Measurements from ENCODE around the gene HSD11B2.

HSD11B2 gene

GRCh38 chr16:67451704-67452435 lies 20.9 kb downstream of the HSD11B2 start:
- WGBS (ENCODE audit: extremely low coverage, insufficient coverage, insufficient read length), result no CpG with 5 or more reads among the region's 2 CpGs
- DNase-seq, result no peak
- Histone ChIP-seq H3K27me3 (ENCODE audit: insufficient read depth, low read length) (no peaks in the 10 kb centered on the region), H3K4me2 (ENCODE audit: low read length) (no peak overlapping the region), H3K23ac (ENCODE audit: low read length) (no peak overlapping the region), H3K79me2 (ENCODE audit: control insufficient read depth, insufficient read depth, low read length, poor library complexity) (no peaks in the 10 kb centered on the region), H4K12ac (ENCODE audit: low read depth, low read length) (no peak overlapping the region), H3K4me1 (ENCODE audit: control insufficient read depth in 1 of 2, insufficient read depth in 2 of 2, low read length in 2 of 2) (peaks cover 2 to 5% of the 10 kb centered on the region in 2 experiments), H3K18ac (ENCODE audit: low read length) (no peak overlapping the region), H3K9me3 (ENCODE audit: insufficient read depth, low read depth, low read length) (no peaks in the 10 kb centered on the region), H3K36me3 (ENCODE audit: control insufficient read depth in 1 of 2, insufficient read depth in 2 of 2, low read length in 2 of 2) (peaks cover 39 to 46% of the 10 kb centered on the region in 2 experiments), H3K79me1 (ENCODE audit: low read length) (no peaks in the 10 kb centered on the region), H3K4me3 (ENCODE audit: low read depth, low read length) (no peak overlapping the region), H2BK12ac (ENCODE audit: low read length) (no peak overlapping the region), H4K8ac (ENCODE audit: low read depth, low read length) (no peak overlapping the region), H2BK5ac (ENCODE audit: low read depth, low read length, poor library complexity) (no peak overlapping the region), H2BK120ac (ENCODE audit: insufficient read depth, low read length, poor library complexity) (no peak overlapping the region), H4K91ac (ENCODE audit: low read depth, low read length) (no peak overlapping the region), H3K4ac (ENCODE audit: low read depth, low read length) (no peak overlapping the region), H3K9ac (ENCODE audit: low read length) (no peak overlapping the region), H3K27ac (ENCODE audit: low read depth, low read length) (no peak overlapping the region), H2AFZ (ENCODE audit: insufficient read depth, low read length, poor library complexity) (no peak overlapping the region), H3K14ac (ENCODE audit: low read length) (no peak overlapping the region), H2AK5ac (ENCODE audit: low read length) (no peak overlapping the region)

GRCh38 chr16:67454104-67454503 lies 23.2 kb downstream of the HSD11B2 start:
- H2AK5ac ChIP-seq (ENCODE audit: low read length), result no peak overlapping the region
- WGBS (ENCODE audit: extremely low coverage, insufficient coverage, insufficient read length), result no CpG with 5 or more reads among the region's 5 CpGs
- H3K4ac ChIP-seq (ENCODE audit: low read depth, low read length), result no peak overlapping the region
- no peak overlapping the region for H3K4me2 ChIP-seq (ENCODE audit: low read length)
- H4K12ac ChIP-seq (ENCODE audit: low read depth, low read length), result no peak overlapping the region
- no peaks in the 10 kb centered on the region for H3K79me1 ChIP-seq (ENCODE audit: low read length)
- H4K91ac ChIP-seq (ENCODE audit: low read depth, low read length), result no peak overlapping the region
- H3K27me3 ChIP-seq (ENCODE audit: insufficient read depth, low read length), result no peaks in the 10 kb centered on the region
- peaks cover 2 to 5% of the 10 kb centered on the region in 2 experiments for H3K4me1 ChIP-seq (ENCODE audit: control insufficient read depth in 1 of 2, insufficient read depth in 2 of 2, low read length in 2 of 2)
- no peaks in the 10 kb centered on the region for H3K79me2 ChIP-seq (ENCODE audit: control insufficient read depth, insufficient read depth, low read length, poor library complexity)
- no peak overlapping the region for H2BK12ac ChIP-seq (ENCODE audit: low read length)
- no peak overlapping the region for H3K9ac ChIP-seq (ENCODE audit: low read length)
- H2AFZ ChIP-seq (ENCODE audit: insufficient read depth, low read length, poor library complexity), result no peak overlapping the region
- peaks cover 32 to 35% of the 10 kb centered on the region in 2 experiments for H3K36me3 ChIP-seq (ENCODE audit: control insufficient read depth in 1 of 2, insufficient read depth in 2 of 2, low read length in 2 of 2)
- H3K14ac ChIP-seq (ENCODE audit: low read length), result no peak overlapping the region
- H3K4me3 ChIP-seq (ENCODE audit: low read depth, low read length), result no peak overlapping the region
- no peak overlapping the region for H3K18ac ChIP-seq (ENCODE audit: low read length)
- no peak overlapping the region for H4K8ac ChIP-seq (ENCODE audit: low read depth, low read length)
- H2BK120ac ChIP-seq (ENCODE audit: insufficient read depth, low read length, poor library complexity), result no peak overlapping the region
- H2BK5ac ChIP-seq (ENCODE audit: low read depth, low read length, poor library complexity), result no peak overlapping the region
- H3K23ac ChIP-seq (ENCODE audit: low read length), result no peak overlapping the region
- no peak overlapping the region for H3K27ac ChIP-seq (ENCODE audit: low read depth, low read length)
- no peaks in the 10 kb centered on the region for H3K9me3 ChIP-seq (ENCODE audit: insufficient read depth, low read depth, low read length)
- no peak for DNase-seq

- Histone ChIP-seq H4K91ac (ENCODE audit: low read depth, low read length) (no peak overlapping the region), H3K9me3 (ENCODE audit: insufficient read depth, low read depth, low read length) (no peaks in the 10 kb centered on the region), H3K27ac (ENCODE audit: low read depth, low read length) (no peak overlapping the region), H3K27me3 (ENCODE audit: insufficient read depth, low read length) (no peaks in the 10 kb centered on the region), H3K14ac (ENCODE audit: low read length) (no peak overlapping the region), H3K4me1 (ENCODE audit: control insufficient read depth in 1 of 2, insufficient read depth in 2 of 2, low read length in 2 of 2) (peaks cover 2 to 5% of the 10 kb centered on the region in 2 experiments), H3K36me3 (ENCODE audit: control insufficient read depth in 1 of 2, insufficient read depth in 2 of 2, low read length in 2 of 2) (peaks cover 32 to 37% of the 10 kb centered on the region in 2 experiments), H3K4me3 (ENCODE audit: low read depth, low read length) (no peak overlapping the region), H4K8ac (ENCODE audit: low read depth, low read length) (no peak overlapping the region), H3K4me2 (ENCODE audit: low read length) (no peak overlapping the region), H3K79me2 (ENCODE audit: control insufficient read depth, insufficient read depth, low read length, poor library complexity) (no peaks in the 10 kb centered on the region), H3K18ac (ENCODE audit: low read length) (no peak overlapping the region), H3K23ac (ENCODE audit: low read length) (no peak overlapping the region), H4K12ac (ENCODE audit: low read depth, low read length) (no peak overlapping the region), H3K4ac (ENCODE audit: low read depth, low read length) (no peak overlapping the region), H2BK5ac (ENCODE audit: low read depth, low read length, poor library complexity) (no peak overlapping the region), H2AK5ac (ENCODE audit: low read length) (no peak overlapping the region), H2AFZ (ENCODE audit: insufficient read depth, low read length, poor library complexity) (no peak overlapping the region), H2BK12ac (ENCODE audit: low read length) (no peak overlapping the region), H2BK120ac (ENCODE audit: insufficient read depth, low read length, poor library complexity) (no peak overlapping the region), H3K79me1 (ENCODE audit: low read length) (no peaks in the 10 kb centered on the region), H3K9ac (ENCODE audit: low read length) (no peak overlapping the region)
- no peak for DNase-seq
- no CpG with 5 or more reads among the region's 6 CpGs for WGBS (ENCODE audit: extremely low coverage, insufficient coverage, insufficient read length)
Measured at GRCh38 chr16:67454852-67455251, 23.9 kb downstream of the HSD11B2 start.

GRCh38 chr16:67456391-67457081 lies 25.6 kb downstream of the HSD11B2 start:
- no peak overlapping the region for H3K27ac ChIP-seq (ENCODE audit: low read depth, low read length)
- no peaks in the 10 kb centered on the region for H3K9me3 ChIP-seq (ENCODE audit: insufficient read depth, low read depth, low read length)
- no peak overlapping the region for H4K8ac ChIP-seq (ENCODE audit: low read depth, low read length)
- no peak overlapping the region for H3K9ac ChIP-seq (ENCODE audit: low read length)
- no peak overlapping the region for H2AK5ac ChIP-seq (ENCODE audit: low read length)
- peaks cover 2 to 5% of the 10 kb centered on the region in 2 experiments for H3K4me1 ChIP-seq (ENCODE audit: control insufficient read depth in 1 of 2, insufficient read depth in 2 of 2, low read length in 2 of 2)
- peaks cover 29 to 35% of the 10 kb centered on the region in 2 experiments for H3K36me3 ChIP-seq (ENCODE audit: control insufficient read depth in 1 of 2, insufficient read depth in 2 of 2, low read length in 2 of 2)
- no peak overlapping the region for H4K91ac ChIP-seq (ENCODE audit: low read depth, low read length)
- H2BK5ac ChIP-seq (ENCODE audit: low read depth, low read length, poor library complexity), result no peak overlapping the region
- H3K4ac ChIP-seq (ENCODE audit: low read depth, low read length), result no peak overlapping the region
- DNase-seq, result no peak
- H3K27me3 ChIP-seq (ENCODE audit: insufficient read depth, low read length), result no peaks in the 10 kb centered on the region
- H2AFZ ChIP-seq (ENCODE audit: insufficient read depth, low read length, poor library complexity), result no peak overlapping the region
- no CpG with 5 or more reads among the region's 6 CpGs for WGBS (ENCODE audit: extremely low coverage, insufficient coverage, insufficient read length)
- H3K79me1 ChIP-seq (ENCODE audit: low read length), result no peaks in the 10 kb centered on the region
- no peak overlapping the region for H3K18ac ChIP-seq (ENCODE audit: low read length)
- H3K23ac ChIP-seq (ENCODE audit: low read length), result no peak overlapping the region
- no peak overlapping the region for H3K14ac ChIP-seq (ENCODE audit: low read length)
- H2BK120ac ChIP-seq (ENCODE audit: insufficient read depth, low read length, poor library complexity), result no peak overlapping the region
- H3K4me3 ChIP-seq (ENCODE audit: low read depth, low read length), result no peak overlapping the region
- H2BK12ac ChIP-seq (ENCODE audit: low read length), result no peak overlapping the region
- H3K4me2 ChIP-seq (ENCODE audit: low read length), result no peak overlapping the region
- no peaks in the 10 kb centered on the region for H3K79me2 ChIP-seq (ENCODE audit: control insufficient read depth, insufficient read depth, low read length, poor library complexity)
- H4K12ac ChIP-seq (ENCODE audit: low read depth, low read length), result no peak overlapping the region

Data from trophoblast cell (in vitro differentiated cells and primary cell).